ENCODE results near the gene TRAF7.

The TRAF7 gene

GRCh38 chr16:2206780-2207433, 51.3 kb downstream of the TRAF7 start:
- Histone ChIP-seq H3K27me3 (ENCODE audit: control insufficient read depth in 5 of 5, insufficient read depth in 4 of 5, low read length in 5 of 5) (no peaks in the 10 kb centered on the region), H3K4me3 (ENCODE audit: low read depth in 1 of 5, low read length in 5 of 5) (no peak overlapping the region), H3K36me3 (ENCODE audit: control insufficient read depth in 5 of 5, insufficient read depth in 5 of 5, low read length in 5 of 5) (peaks cover 0 to 40% (median 31%) of the 10 kb centered on the region in 5 donors), H3K9me3 (ENCODE audit: control insufficient read depth in 5 of 5, low read length in 5 of 5) (no peaks in the 10 kb centered on the region), H3K27ac (ENCODE audit: low read depth, low read length) (no peak overlapping the region), H3K9ac (ENCODE audit: low read length in 5 of 5) (no peak overlapping the region), H3K4me1 (ENCODE audit: control insufficient read depth in 5 of 5, insufficient read depth in 5 of 5, low read length in 5 of 5) (peaks cover 6 to 25% (median 21%) of the 10 kb centered on the region in 5 donors)

- Histone ChIP-seq H3K27ac (ENCODE audit: low read depth, low read length) (no peak overlapping the region), H3K4me1 (ENCODE audit: control insufficient read depth in 5 of 5, insufficient read depth in 5 of 5, low read length in 5 of 5) (peaks cover 7 to 35% (median 28%) of the 10 kb centered on the region in 5 donors), H3K9me3 (ENCODE audit: control insufficient read depth in 5 of 5, low read length in 5 of 5) (no peaks in the 10 kb centered on the region), H3K27me3 (ENCODE audit: control insufficient read depth in 5 of 5, insufficient read depth in 4 of 5, low read length in 5 of 5) (no peaks in the 10 kb centered on the region), H3K36me3 (ENCODE audit: control insufficient read depth in 5 of 5, insufficient read depth in 5 of 5, low read length in 5 of 5) (peaks cover 0 to 48% (median 31%) of the 10 kb centered on the region in 5 donors), H3K9ac (ENCODE audit: low read length in 5 of 5) (no peak overlapping the region), H3K4me3 (ENCODE audit: low read depth in 1 of 5, low read length in 5 of 5) (no peak overlapping the region)
Measured at GRCh38 chr16:2207872-2208271, 52.3 kb downstream of the TRAF7 start.

GRCh38 chr16:2208308-2208707, 52.7 kb downstream of the TRAF7 start:
- H3K9me3 ChIP-seq (ENCODE audit: control insufficient read depth in 5 of 5, low read length in 5 of 5), result no peaks in the 10 kb centered on the region
- H3K4me3 ChIP-seq (ENCODE audit: low read depth in 1 of 5, low read length in 5 of 5), result no peak overlapping the region
- H3K9ac ChIP-seq (ENCODE audit: low read length in 5 of 5), result no peak overlapping the region
- peaks cover 0 to 48% (median 31%) of the 10 kb centered on the region in 5 donors for H3K36me3 ChIP-seq (ENCODE audit: control insufficient read depth in 5 of 5, insufficient read depth in 5 of 5, low read length in 5 of 5)
- H3K4me1 ChIP-seq (ENCODE audit: control insufficient read depth in 5 of 5, insufficient read depth in 5 of 5, low read length in 5 of 5), result peaks cover 7 to 39% (median 33%) of the 10 kb centered on the region in 5 donors
- H3K27me3 ChIP-seq (ENCODE audit: control insufficient read depth in 5 of 5, insufficient read depth in 4 of 5, low read length in 5 of 5), result no peaks in the 10 kb centered on the region
- no peak overlapping the region for H3K27ac ChIP-seq (ENCODE audit: low read depth, low read length)

- no peak overlapping the region for H3K27ac ChIP-seq (ENCODE audit: low read depth, low read length)
- peaks cover 12 to 44% (median 37%) of the 10 kb centered on the region in 5 donors for H3K4me1 ChIP-seq (ENCODE audit: control insufficient read depth in 5 of 5, insufficient read depth in 5 of 5, low read length in 5 of 5)
- H3K9ac ChIP-seq (ENCODE audit: low read length in 5 of 5), result no peak overlapping the region
Measured at GRCh38 chr16:2208772-2209171, 53.2 kb downstream of the TRAF7 start.

GRCh38 chr16:2209258-2210008, 53.9 kb downstream of the TRAF7 start:
- Histone ChIP-seq H3K9ac (ENCODE audit: low read length in 5 of 5) (no peak overlapping the region), H3K4me3 (ENCODE audit: low read depth in 1 of 5, low read length in 5 of 5) (no peak overlapping the region), H3K9me3 (ENCODE audit: control insufficient read depth in 5 of 5, low read length in 5 of 5) (no peaks in the 10 kb centered on the region), H3K27ac (ENCODE audit: low read depth, low read length) (no peak overlapping the region), H3K4me1 (ENCODE audit: control insufficient read depth in 5 of 5, insufficient read depth in 5 of 5, low read length in 5 of 5) (peaks cover 12 to 46% (median 42%) of the 10 kb centered on the region in 5 donors), H3K36me3 (ENCODE audit: control insufficient read depth in 5 of 5, insufficient read depth in 5 of 5, low read length in 5 of 5) (peaks cover 0 to 48% (median 31%) of the 10 kb centered on the region in 5 donors), H3K27me3 (ENCODE audit: control insufficient read depth in 5 of 5, insufficient read depth in 4 of 5, low read length in 5 of 5) (no peaks in the 10 kb centered on the region)

More at GRCh38 chr16:2208772-2209171, 53.2 kb downstream of the TRAF7 start:
- Histone ChIP-seq H3K9me3 (ENCODE audit: control insufficient read depth in 5 of 5, low read length in 5 of 5) (no peaks in the 10 kb centered on the region), H3K36me3 (ENCODE audit: control insufficient read depth in 5 of 5, insufficient read depth in 5 of 5, low read length in 5 of 5) (peaks cover 0 to 48% (median 31%) of the 10 kb centered on the region in 5 donors), H3K27me3 (ENCODE audit: control insufficient read depth in 5 of 5, insufficient read depth in 4 of 5, low read length in 5 of 5) (no peaks in the 10 kb centered on the region), H3K4me3 (ENCODE audit: low read depth in 1 of 5, low read length in 5 of 5) (no peak overlapping the region)

GRCh38 chr16:2210009-2210332, 54.4 kb downstream of the TRAF7 start:
- H3K4me1 ChIP-seq (ENCODE audit: control insufficient read depth in 5 of 5, insufficient read depth in 5 of 5, low read length in 5 of 5), result peaks cover 10 to 41% (median 38%) of the 10 kb centered on the region in 5 donors
- H3K27me3 ChIP-seq (ENCODE audit: control insufficient read depth in 5 of 5, insufficient read depth in 4 of 5, low read length in 5 of 5), result no peaks in the 10 kb centered on the region
- peaks cover 0 to 48% (median 31%) of the 10 kb centered on the region in 5 donors for H3K36me3 ChIP-seq (ENCODE audit: control insufficient read depth in 5 of 5, insufficient read depth in 5 of 5, low read length in 5 of 5)
- no peak overlapping the region for H3K27ac ChIP-seq (ENCODE audit: low read depth, low read length)
- H3K9ac ChIP-seq (ENCODE audit: low read length in 5 of 5), result no peak overlapping the region
- H3K9me3 ChIP-seq (ENCODE audit: control insufficient read depth in 5 of 5, low read length in 5 of 5), result no peaks in the 10 kb centered on the region
- no peak overlapping the region for H3K4me3 ChIP-seq (ENCODE audit: low read depth in 1 of 5, low read length in 5 of 5)

GRCh38 chr16:2210386-2211365, 55.1 kb downstream of the TRAF7 start, which contains the start of gene BRICD5:
Gene BRICD5, minus strand, starts transcription at chr16:2210863. Its CDS starts 30 bp downstream, at chr16:2210833.
- Histone ChIP-seq H3K27ac (ENCODE audit: low read depth, low read length) (no peak within 1 kb of the TSS), H3K4me3 (ENCODE audit: low read depth in 1 of 5, low read length in 5 of 5) (no peak within 1 kb of the TSS), H3K9ac (ENCODE audit: low read length in 5 of 5) (no peak within 1 kb of the TSS), H3K36me3 (ENCODE audit: control insufficient read depth in 5 of 5, insufficient read depth in 5 of 5, low read length in 5 of 5) (peaks cover 0 to 48% (median 31%) of the 10 kb centered on the region in 5 donors), H3K27me3 (ENCODE audit: control insufficient read depth in 5 of 5, insufficient read depth in 4 of 5, low read length in 5 of 5) (no peaks in the 10 kb centered on the region), H3K9me3 (ENCODE audit: control insufficient read depth in 5 of 5, low read length in 5 of 5) (no peaks in the 10 kb centered on the region), H3K4me1 (ENCODE audit: control insufficient read depth in 5 of 5, insufficient read depth in 5 of 5, low read length in 5 of 5) (peaks cover 10 to 45% (median 37%) of the 10 kb centered on the region in 5 donors)

GRCh38 chr16:2211923-2212347, 56.4 kb downstream of the TRAF7 start:
- Histone ChIP-seq H3K36me3 (ENCODE audit: control insufficient read depth in 5 of 5, insufficient read depth in 5 of 5, low read length in 5 of 5) (peaks cover 0 to 45% (median 31%) of the 10 kb centered on the region in 5 donors), H3K9me3 (ENCODE audit: control insufficient read depth in 5 of 5, low read length in 5 of 5) (no peaks in the 10 kb centered on the region), H3K27ac (ENCODE audit: low read depth, low read length) (no peak overlapping the region), H3K27me3 (ENCODE audit: control insufficient read depth in 5 of 5, insufficient read depth in 4 of 5, low read length in 5 of 5) (no peaks in the 10 kb centered on the region), H3K9ac (ENCODE audit: low read length in 5 of 5) (no peak overlapping the region), H3K4me1 (ENCODE audit: control insufficient read depth in 5 of 5, insufficient read depth in 5 of 5, low read length in 5 of 5) (peaks cover 6 to 32% (median 25%) of the 10 kb centered on the region in 5 donors), H3K4me3 (ENCODE audit: low read depth in 1 of 5, low read length in 5 of 5) (no peak overlapping the region)

GRCh38 chr16:2212362-2213324, 57.1 kb downstream of the TRAF7 start:
- Histone ChIP-seq H3K9me3 (ENCODE audit: control insufficient read depth in 5 of 5, low read length in 5 of 5) (no peaks in the 10 kb centered on the region), H3K27ac (ENCODE audit: low read depth, low read length) (no peak overlapping the region), H3K9ac (ENCODE audit: low read length in 5 of 5) (peak overlapping the region in 4 of 5 donors; percentile 22 to 85 (median 65)), H3K4me1 (ENCODE audit: control insufficient read depth in 5 of 5, insufficient read depth in 5 of 5, low read length in 5 of 5) (peaks cover 6 to 31% (median 22%) of the 10 kb centered on the region in 5 donors), H3K36me3 (ENCODE audit: control insufficient read depth in 5 of 5, insufficient read depth in 5 of 5, low read length in 5 of 5) (peaks cover 0 to 38% (median 26%) of the 10 kb centered on the region in 5 donors), H3K27me3 (ENCODE audit: control insufficient read depth in 5 of 5, insufficient read depth in 4 of 5, low read length in 5 of 5) (no peaks in the 10 kb centered on the region), H3K4me3 (ENCODE audit: low read depth in 1 of 5, low read length in 5 of 5) (peak overlapping the region in 3 of 5 donors; percentile 17 to 79 (median 22))
